ENCODE data around the gene SIRPB2. TPM values are rescaled to one million over a fixed set of nuclear protein-coding genes. Genes with fewer than 3 reads are reported as not detected.
A peak's percentile ranks its signal among the peaks of the same experiment; 100 is the strongest.

Gene SIRPB2
- polyA plus RNA-seq, 2 of the 4 experiments (the other 2 are of a cell fraction), result not detected

DNA sequence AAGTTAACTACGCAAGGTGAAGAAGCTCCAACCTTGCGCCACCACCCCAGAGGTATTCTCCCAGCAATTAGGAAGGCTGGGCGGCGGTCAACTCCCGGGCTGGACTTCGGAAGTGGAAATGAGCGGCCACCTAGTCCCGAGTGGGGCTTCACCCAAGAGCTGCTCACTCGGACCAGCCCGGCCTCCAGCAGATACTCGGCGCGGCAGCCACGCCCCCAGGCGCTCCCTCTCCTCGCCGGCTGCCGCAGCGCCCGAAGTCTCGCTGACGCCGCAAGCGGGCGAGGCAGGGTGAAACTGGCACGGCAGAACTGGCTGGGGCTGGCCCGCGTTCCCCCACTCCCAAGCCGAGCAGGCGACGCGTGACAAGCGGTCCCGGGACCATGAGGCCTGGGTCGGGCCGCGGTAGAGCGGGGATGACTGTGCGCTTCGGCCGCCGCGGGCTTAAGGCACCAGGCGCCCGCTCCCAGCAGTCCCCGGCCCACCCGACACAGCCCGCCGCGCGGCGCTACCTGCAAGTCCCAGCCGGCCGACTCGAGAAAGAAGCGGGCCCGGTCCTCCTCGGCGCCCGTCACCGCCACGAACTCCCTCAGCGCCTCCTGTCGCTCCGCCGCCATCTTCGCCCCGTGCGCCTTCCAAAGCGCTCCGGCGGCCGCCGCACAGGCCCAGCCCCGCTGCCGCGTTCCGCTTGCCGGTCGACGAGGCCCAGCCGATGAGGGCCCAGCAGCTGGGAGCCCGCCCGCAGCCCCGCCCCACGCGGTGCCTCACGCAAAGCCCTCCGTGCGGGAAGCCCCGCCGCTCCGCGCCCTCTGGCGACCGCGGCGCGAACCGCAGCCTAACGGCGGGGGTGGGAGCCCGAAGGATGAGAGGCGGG is 24.8 kb downstream of the SIRPB2 start, which contains the start of gene NSFL1C:
Gene NSFL1C (minus strand): TSS at position 639 of the 871 bp plus-strand sequence. CDS start 25 bp downstream, at position 614.
- Histone ChIP-seq H3K4me2 (peak within 1 kb of the TSS; percentile 92), H3K9me3 (no peaks in the 10 kb centered on the region), H3K4me3 (peak within 1 kb of the TSS; percentile 97), H3K27ac (peak within 1 kb of the TSS; percentile 95 to 97), H3K4me1 (peaks cover 37% of the 10 kb centered on the region)
- ChIA-PET CTCF (interaction anchor here (0.7 to 12.5 kb wide), 29 partner anchors 9 to 349 kb away, joined by 3 to 306 read pairs (median 7); partner anchors contain the start of genes FKBP1A and SIRPB2), POLR2A (interaction anchor here (0.5 to 2.1 kb wide), 5 partner anchors 12 to 346 kb away, joined by 3 to 7 read pairs (median 3); no protein-coding TSS in a partner anchor)
- WGBS (ENCODE audit: missing lambda C conversion rate), result under 1% methylated on average over 54 of the region's 104 CpGs
- ATAC-seq, result peak; percentile 80 to 93
- no peak for FAIRE-seq
- DNase-seq (ENCODE audit: low read depth in 1 of 2, low spot score in 1 of 2), result peak; percentile 96 to 97
- TF ChIP-seq EHF (CRISPR knock-in tag; IDR thresholded peaks at IDR 0.05) (no peak), RCOR1 (IDR thresholded peaks at IDR 0.05; ENCODE audit: low read depth, low read length) (0 out of 2 replicates have a peak, but pooled peaks have one; percentile 18), CHD2 (IDR thresholded peaks at IDR 0.05; ENCODE audit: low read length, partially characterized antibody) (peak; percentile 26), JUNB (IDR thresholded peaks at IDR 0.05) (no peak), SMC3 (IDR thresholded peaks at IDR 0.05) (peak; percentile 89), JUN (IDR thresholded peaks at IDR 0.05) (peak; percentile 82 to 98), KDM5A (IDR thresholded peaks at IDR 0.05) (peak; percentile 98), GATA3 (IDR thresholded peaks at IDR 0.05; ENCODE audit: borderline replicate concordance) (peak; percentile 44), CEBPB (IDR thresholded peaks at IDR 0.05) (no peak), NFE2L2 (conservative IDR thresholded peaks at IDR 0.05; ENCODE audit: low read length) (no peak), BHLHE40 (IDR thresholded peaks at IDR 0.05; ENCODE audit: low read depth, low read length) (no peak), FOSL2 (IDR thresholded peaks at IDR 0.05) (no peak), FOSL2 (CRISPR knock-in tag; IDR thresholded peaks at IDR 0.05) (peak; percentile 73), PHF8 (IDR thresholded peaks at IDR 0.05; ENCODE audit: borderline replicate concordance, low read depth) (peak; percentile 97), EHMT2 (IDR thresholded peaks at IDR 0.05; ENCODE audit: low read depth) (no peak), CHD4 (IDR thresholded peaks at IDR 0.05; ENCODE audit: borderline replicate concordance) (no peak), HOXB5 (CRISPR knock-in tag; IDR thresholded peaks at IDR 0.05) (peak; percentile 71; the same call in 1 of the 2 replicates), ZFP36 (IDR thresholded peaks at IDR 0.05; ENCODE audit: borderline replicate concordance, partially characterized antibody) (no peak), MAFK (IDR thresholded peaks at IDR 0.05; ENCODE audit: partially characterized antibody) (peak; percentile 58), RAD21 (conservative IDR thresholded peaks at IDR 0.05 in 1 of 2, IDR thresholded peaks at IDR 0.05 in 1 of 2) (peak in 1 of 2 experiments; percentile 69; a peak in 4 of 5 replicates), POLR2A (IDR thresholded peaks at IDR 0.05; ENCODE audit: low read length) (peak; percentile 85), POLR2AphosphoS2 (conservative IDR thresholded peaks at IDR 0.05; ENCODE audit: low read length) (no peak), ESRRA (IDR thresholded peaks at IDR 0.05; ENCODE audit: borderline replicate concordance, low read length) (0 out of 2 replicates have a peak, but pooled peaks have one; percentile 12), MAZ (IDR thresholded peaks at IDR 0.05; ENCODE audit: borderline replicate concordance, low read depth, low read length) (peak; percentile 97; the same call in 1 of the 2 replicates), TFCP2L1 (CRISPR knock-in tag; IDR thresholded peaks at IDR 0.05) (peak; percentile 64)
- TF ChIP-seq, protein P1, sequence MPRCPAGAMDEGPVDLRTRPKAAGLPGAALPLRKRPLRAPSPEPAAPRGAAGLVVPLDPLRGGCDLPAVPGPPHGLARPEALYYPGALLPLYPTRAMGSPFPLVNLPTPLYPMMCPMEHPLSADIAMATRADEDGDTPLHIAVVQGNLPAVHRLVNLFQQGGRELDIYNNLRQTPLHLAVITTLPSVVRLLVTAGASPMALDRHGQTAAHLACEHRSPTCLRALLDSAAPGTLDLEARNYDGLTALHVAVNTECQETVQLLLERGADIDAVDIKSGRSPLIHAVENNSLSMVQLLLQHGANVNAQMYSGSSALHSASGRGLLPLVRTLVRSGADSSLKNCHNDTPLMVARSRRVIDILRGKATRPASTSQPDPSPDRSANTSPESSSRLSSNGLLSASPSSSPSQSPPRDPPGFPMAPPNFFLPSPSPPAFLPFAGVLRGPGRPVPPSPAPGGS (IDR thresholded peaks at IDR 0.05), result peak; percentile 73; the same call in 2 of the 3 replicates
- TF ChIP-seq, protein P2, sequence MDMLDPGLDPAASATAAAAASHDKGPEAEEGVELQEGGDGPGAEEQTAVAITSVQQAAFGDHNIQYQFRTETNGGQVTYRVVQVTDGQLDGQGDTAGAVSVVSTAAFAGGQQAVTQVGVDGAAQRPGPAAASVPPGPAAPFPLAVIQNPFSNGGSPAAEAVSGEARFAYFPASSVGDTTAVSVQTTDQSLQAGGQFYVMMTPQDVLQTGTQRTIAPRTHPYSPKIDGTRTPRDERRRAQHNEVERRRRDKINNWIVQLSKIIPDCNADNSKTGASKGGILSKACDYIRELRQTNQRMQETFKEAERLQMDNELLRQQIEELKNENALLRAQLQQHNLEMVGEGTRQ (IDR thresholded peaks at IDR 0.05), result no peak
- TF ChIP-seq, protein P3, sequence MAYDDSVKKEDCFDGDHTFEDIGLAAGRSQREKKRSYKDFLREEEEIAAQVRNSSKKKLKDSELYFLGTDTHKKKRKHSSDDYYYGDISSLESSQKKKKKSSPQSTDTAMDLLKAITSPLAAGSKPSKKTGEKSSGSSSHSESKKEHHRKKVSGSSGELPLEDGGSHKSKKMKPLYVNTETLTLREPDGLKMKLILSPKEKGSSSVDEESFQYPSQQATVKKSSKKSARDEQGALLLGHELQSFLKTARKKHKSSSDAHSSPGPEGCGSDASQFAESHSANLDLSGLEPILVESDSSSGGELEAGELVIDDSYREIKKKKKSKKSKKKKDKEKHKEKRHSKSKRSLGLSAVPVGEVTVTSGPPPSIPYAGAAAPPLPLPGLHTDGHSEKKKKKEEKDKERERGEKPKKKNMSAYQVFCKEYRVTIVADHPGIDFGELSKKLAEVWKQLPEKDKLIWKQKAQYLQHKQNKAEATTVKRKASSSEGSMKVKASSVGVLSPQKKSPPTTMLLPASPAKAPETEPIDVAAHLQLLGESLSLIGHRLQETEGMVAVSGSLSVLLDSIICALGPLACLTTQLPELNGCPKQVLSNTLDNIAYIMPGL (CRISPR knock-in tag; IDR thresholded peaks at IDR 0.05; ENCODE audit: borderline replicate concordance), result peak; percentile 90; the same call in 1 of the 2 replicates
- TF ChIP-seq, protein P4, sequence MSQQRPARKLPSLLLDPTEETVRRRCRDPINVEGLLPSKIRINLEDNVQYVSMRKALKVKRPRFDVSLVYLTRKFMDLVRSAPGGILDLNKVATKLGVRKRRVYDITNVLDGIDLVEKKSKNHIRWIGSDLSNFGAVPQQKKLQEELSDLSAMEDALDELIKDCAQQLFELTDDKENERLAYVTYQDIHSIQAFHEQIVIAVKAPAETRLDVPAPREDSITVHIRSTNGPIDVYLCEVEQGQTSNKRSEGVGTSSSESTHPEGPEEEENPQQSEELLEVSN (IDR thresholded peaks at IDR 0.05; ENCODE audit: borderline replicate concordance, low read depth), result peak; percentile 46; the same call in 1 of the 2 replicates
- TF ChIP-seq, protein P5, sequence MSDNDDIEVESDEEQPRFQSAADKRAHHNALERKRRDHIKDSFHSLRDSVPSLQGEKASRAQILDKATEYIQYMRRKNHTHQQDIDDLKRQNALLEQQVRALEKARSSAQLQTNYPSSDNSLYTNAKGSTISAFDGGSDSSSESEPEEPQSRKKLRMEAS (IDR thresholded peaks at IDR 0.05), result peak; percentile 81
- TF ChIP-seq, protein P6, sequence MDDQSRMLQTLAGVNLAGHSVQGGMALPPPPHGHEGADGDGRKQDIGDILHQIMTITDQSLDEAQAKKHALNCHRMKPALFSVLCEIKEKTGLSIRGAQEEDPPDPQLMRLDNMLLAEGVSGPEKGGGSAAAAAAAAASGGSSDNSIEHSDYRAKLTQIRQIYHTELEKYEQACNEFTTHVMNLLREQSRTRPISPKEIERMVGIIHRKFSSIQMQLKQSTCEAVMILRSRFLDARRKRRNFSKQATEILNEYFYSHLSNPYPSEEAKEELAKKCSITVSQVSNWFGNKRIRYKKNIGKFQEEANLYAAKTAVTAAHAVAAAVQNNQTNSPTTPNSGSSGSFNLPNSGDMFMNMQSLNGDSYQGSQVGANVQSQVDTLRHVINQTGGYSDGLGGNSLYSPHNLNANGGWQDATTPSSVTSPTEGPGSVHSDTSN (IDR thresholded peaks at IDR 0.05), result peak; percentile 80
- TF ChIP-seq, protein P7, sequence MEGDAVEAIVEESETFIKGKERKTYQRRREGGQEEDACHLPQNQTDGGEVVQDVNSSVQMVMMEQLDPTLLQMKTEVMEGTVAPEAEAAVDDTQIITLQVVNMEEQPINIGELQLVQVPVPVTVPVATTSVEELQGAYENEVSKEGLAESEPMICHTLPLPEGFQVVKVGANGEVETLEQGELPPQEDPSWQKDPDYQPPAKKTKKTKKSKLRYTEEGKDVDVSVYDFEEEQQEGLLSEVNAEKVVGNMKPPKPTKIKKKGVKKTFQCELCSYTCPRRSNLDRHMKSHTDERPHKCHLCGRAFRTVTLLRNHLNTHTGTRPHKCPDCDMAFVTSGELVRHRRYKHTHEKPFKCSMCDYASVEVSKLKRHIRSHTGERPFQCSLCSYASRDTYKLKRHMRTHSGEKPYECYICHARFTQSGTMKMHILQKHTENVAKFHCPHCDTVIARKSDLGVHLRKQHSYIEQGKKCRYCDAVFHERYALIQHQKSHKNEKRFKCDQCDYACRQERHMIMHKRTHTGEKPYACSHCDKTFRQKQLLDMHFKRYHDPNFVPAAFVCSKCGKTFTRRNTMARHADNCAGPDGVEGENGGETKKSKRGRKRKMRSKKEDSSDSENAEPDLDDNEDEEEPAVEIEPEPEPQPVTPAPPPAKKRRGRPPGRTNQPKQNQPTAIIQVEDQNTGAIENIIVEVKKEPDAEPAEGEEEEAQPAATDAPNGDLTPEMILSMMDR (IDR thresholded peaks at IDR 0.05), result peak; percentile 97

Data from A549 (cell line).